ENCODE data around the gene SEPTIN1. TPM values are rescaled to one million over a fixed set of nuclear protein-coding genes. Genes with fewer than 3 reads are reported as not detected.

The SEPTIN1 gene
- total and polyA plus RNA-seq, 2 of the 13 experiments (the other 11 are each of a cell fraction or from before 2014, with no cell fraction given), result 0.18 to 0.67 TPM

- no peak for TF ChIP-seq ZNF296 (CRISPR knock-in tag; conservative IDR thresholded peaks at IDR 0.05)
- no peak for TF ChIP-seq MAF1 (CRISPR knock-in tag; IDR thresholded peaks at IDR 0.05; ENCODE audit: borderline replicate concordance)
- no peak for TF ChIP-seq PRPF4 (IDR thresholded peaks at IDR 0.05; ENCODE audit: low read depth, low read length, poor library complexity, severe bottlenecking)
- TF ChIP-seq ZNF580 (CRISPR knock-in tag; IDR thresholded peaks at IDR 0.05; ENCODE audit: borderline replicate concordance, low read depth), result no peak
- no peak for TF ChIP-seq TFDP2 (CRISPR knock-in tag; IDR thresholded peaks at IDR 0.05)
- no peak for TF ChIP-seq MIER2 (CRISPR knock-in tag; IDR thresholded peaks at IDR 0.05)
- no peak for TF ChIP-seq DNMT1 (CRISPR knock-in tag; IDR thresholded peaks at IDR 0.05)
- TF ChIP-seq HOXD1 (CRISPR knock-in tag; IDR thresholded peaks at IDR 0.05), result no peak
- TF ChIP-seq CTCF (CRISPR knock-in tag; IDR thresholded peaks at IDR 0.05), result peak; percentile 38
- no peak for TF ChIP-seq ZNF720 (CRISPR knock-in tag; IDR thresholded peaks at IDR 0.05)
- no peak for TF ChIP-seq ZNF335 (CRISPR knock-in tag; IDR thresholded peaks at IDR 0.05)
- TF ChIP-seq PAWR (CRISPR knock-in tag; IDR thresholded peaks at IDR 0.05; ENCODE audit: borderline replicate concordance), result no peak
- no peak for TF ChIP-seq JUN (CRISPR knock-in tag; IDR thresholded peaks at IDR 0.05)
- no peak for TF ChIP-seq ZNF292 (CRISPR knock-in tag; IDR thresholded peaks at IDR 0.05; ENCODE audit: borderline replicate concordance, low read depth)
- TF ChIP-seq ZFP1 (CRISPR knock-in tag; IDR thresholded peaks at IDR 0.05), result no peak
- peak in 1 of 2 experiments; percentile 24; a peak in 1 of 4 replicates for TF ChIP-seq POLR2A (IDR thresholded peaks at IDR 0.05; ENCODE audit: insufficient read depth in 1 of 2, low read depth in 2 of 2, low read length in 2 of 2)
- TF ChIP-seq HNRNPUL1 (IDR thresholded peaks at IDR 0.05; ENCODE audit: low read depth, low read length), result no peak
- no peak for TF ChIP-seq ZFP41 (CRISPR knock-in tag; IDR thresholded peaks at IDR 0.05; ENCODE audit: borderline replicate concordance)
- TF ChIP-seq NR2F2 (IDR thresholded peaks at IDR 0.05; ENCODE audit: borderline replicate concordance, low read depth), result no peak
- TF ChIP-seq TEAD3 (CRISPR knock-in tag; optimal IDR thresholded peaks at IDR 0.05; ENCODE audit: borderline replicate concordance), result peak; percentile 15
- TF ChIP-seq TCF12 (IDR thresholded peaks at IDR 0.05), result no peak
- no peak for TF ChIP-seq TCF12 (CRISPR knock-in tag; IDR thresholded peaks at IDR 0.05)
- no peak for TF ChIP-seq AHDC1 (CRISPR knock-in tag; IDR thresholded peaks at IDR 0.05; ENCODE audit: borderline replicate concordance)
- no peak for TF ChIP-seq MIER3 (CRISPR knock-in tag; IDR thresholded peaks at IDR 0.05; ENCODE audit: borderline replicate concordance)
Observed at GRCh38 chr16:30357085-30357714, 25.2 kb downstream of the SEPTIN1 start (continued).
